ENCODE data around the gene HLA-DMA. TPM values are rescaled to one million over a fixed set of nuclear protein-coding genes. Genes with fewer than 3 reads are reported as not detected.
"Not testable (repeated sequence)": the region's sequence is repeated elsewhere in the genome, so short reads cannot be mapped to it uniquely, and the experiment has no call there.

HLA-DMA gene
- total RNA-seq, 1 donor from 2014 or later: 7.1 TPM

DNA sequence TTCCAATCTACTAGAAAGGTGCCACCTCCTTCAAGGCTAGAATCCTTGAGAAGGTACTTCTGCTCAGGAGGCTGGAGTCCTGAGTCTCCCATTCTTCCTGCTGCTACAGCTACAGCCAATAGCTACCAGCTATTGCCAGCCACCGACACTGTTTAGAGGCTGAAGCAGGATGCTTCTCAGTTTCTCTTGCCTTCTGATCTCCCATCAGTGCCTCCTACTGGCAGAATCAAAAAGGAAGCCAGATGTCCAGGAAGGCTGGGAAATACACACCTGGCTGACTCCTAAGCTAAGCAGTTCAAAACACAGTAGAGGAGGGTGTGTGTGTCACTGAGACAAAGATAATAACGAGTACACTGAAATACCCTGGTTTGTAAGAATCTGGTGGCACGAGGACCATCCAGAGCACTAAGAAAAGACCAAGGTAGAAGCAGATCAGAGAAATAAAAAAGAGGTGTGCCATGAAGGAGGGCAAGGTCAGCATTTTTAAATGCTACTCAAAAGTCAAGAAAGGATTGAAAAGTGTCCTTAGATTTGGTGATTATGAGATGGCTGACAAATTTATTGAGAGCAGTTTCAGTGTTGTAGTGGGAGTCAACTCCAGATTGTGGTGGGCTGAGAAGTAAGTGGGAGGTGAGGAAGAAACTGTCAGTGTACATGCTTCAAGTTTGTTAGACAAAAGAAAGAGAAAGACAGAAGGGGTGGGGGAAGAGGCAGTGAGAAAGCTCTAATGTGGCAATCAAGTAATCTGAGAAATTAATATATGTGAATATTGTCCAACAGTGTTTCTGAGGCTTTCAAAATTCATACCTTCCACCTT lies 2.3 kb upstream of the HLA-DMA start:
- no peak for DNase-seq

DNA sequence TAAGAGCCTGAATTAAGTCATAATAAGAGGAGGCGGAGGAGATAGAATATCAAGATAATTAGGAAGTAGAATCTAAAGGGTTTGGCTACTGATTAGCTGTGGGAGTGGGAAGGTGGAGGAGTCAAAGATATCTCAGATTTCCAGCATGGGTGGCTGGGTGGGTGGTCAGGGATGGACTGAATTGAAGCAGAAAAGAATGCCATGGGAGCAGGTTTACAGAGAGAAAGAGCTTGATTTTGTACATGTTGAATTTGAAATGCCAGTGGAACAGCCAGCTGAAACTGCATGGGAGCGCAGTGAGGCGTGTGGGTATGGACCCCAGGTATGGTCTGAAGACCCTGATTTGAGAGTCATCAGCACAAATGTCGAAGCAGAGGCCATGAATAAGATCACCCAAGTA lies 1.4 kb upstream of the HLA-DMA start:
- DNase-seq: no peak

DNA sequence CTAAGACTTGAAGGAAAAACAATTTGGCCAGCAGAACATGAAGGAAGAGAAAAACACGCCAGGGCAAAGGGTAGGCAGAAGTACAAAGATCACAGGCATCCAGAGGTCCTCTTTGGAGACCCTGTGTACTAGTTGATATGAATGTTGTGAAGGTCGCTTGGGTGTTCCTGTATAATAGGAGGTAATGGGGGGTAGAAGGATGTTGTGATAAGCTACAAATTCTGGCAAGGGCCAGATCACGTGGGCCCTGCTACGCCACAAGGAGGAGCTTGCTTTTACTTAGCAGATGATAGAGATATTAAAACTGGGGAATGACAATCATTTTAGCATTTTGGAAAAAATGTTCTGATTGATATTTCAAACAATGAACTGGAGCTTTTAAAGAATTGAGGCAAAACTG lies 878 bp upstream of the HLA-DMA start:
- DNase-seq: no peak

DNA sequence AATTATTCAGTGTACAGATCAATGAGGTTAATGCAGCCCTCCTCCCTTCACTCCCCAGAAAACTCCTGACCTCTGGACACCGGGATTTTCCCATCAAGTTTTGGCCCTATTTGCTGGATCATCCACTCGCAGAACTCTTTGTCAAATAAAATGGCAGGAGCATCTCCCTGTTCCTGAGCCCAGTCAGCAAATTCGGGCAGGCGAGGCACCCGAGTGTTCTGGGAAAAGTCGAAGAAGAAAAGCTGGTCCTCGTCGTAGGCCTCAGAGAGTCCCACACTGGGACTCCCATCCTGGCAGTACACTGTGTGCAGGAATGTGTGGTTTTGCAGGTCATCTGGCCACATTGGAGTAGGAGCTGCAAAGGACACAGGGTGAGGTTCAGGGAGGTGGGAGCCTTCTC lies 2.4 kb downstream of the HLA-DMA start:
- no peak for DNase-seq

DNA sequence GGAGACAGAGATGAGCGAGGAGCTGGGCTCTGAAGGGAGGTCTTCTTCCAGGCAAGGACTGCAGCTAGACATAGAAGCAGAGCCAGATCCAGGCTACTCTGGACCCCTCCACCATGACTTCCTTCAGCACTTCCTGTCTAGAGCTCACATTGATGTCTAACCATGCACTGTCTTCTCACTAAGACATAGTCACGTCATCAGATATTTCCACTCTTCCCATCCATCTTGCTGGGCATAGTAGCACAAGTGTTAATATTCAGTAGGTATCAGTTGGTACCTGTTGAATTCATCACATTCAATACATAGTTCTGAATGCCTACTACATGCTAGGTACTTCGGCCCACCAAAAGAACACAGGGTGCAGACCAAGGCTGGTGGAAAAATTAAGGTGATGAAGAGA lies 2.9 kb downstream of the HLA-DMA start:
- DNase-seq: no peak

DNA sequence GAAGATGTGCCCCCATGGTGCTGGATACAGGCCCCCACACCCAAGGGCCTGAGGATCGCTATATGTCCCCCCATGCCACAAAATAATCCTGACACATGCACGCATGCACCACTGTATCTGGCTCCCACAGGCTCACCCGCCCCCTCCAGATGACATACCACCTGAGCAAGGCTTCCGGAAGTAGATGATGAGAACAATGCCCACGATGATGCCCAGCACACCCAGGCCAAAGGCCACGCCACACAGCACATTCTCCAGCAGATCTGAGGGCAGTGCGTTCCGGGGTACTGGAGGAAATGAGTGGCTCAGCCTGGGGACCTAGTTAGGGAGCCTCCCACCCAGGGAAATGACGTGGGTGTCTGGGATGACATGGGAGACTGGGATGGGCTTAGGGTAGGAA lies 3.8 kb downstream of the HLA-DMA start:
- no peak for DNase-seq

DNA sequence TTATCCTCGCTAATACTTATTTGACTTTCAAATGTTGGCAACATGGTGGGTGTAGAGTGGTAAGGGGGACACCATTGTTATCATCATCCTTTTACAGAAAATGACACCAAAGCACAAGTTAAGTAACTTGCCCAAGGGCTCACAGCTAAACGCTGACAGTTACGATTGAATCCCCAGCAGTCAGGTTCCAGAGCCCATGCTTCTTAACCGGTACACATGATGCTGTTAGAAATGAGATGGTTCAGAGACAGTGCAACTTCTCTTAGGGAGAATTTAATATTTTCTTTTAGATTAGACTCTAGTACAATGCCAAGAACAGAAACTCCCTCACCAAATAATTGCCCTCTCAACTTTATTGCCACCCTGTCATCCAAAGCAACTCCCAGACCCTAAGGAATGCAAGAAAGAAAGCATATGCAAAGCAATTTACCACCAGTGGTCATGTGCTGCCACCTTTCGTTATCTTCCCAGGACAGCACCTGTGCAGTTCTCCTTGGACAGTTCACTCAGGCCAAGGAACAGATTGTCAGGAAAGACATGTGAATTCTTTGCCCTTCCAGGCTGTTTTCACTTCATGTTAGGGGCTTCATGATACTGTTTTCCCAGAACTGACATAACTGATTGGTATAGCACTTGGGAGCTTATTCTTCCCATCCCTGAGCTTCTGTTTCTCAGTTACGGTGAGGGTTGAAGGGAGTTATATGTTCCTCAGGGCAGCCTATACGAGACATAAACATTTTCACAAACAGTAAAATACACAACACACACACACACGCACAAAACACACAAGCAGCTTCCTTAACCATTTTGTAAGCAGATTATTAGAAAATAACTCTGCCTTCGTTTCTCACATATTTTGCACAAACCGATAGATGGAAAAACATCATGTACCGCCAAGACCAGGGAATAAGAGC lies 5.1 kb downstream of the HLA-DMA start:
- DNase-seq: no peak

DNA sequence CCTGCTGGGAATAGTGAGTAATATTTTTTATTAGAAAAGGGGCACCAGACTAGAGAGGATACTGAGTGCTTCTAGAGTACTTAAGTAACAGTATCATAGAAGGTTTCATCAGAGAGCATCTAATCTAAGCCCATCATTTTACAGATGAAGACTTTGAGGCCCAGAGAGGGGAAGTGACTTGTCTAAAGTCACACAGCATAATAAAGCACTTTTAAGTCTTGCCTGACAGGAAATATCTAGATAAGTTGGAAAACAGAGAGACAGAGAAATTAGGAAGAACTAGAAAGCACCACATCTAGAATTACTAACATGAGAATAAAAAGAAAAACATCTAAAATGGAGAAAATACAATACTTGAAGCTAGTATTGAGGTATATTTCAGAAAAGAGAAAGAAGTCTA lies 6.0 kb downstream of the HLA-DMA start:
- no peak for DNase-seq

DNA sequence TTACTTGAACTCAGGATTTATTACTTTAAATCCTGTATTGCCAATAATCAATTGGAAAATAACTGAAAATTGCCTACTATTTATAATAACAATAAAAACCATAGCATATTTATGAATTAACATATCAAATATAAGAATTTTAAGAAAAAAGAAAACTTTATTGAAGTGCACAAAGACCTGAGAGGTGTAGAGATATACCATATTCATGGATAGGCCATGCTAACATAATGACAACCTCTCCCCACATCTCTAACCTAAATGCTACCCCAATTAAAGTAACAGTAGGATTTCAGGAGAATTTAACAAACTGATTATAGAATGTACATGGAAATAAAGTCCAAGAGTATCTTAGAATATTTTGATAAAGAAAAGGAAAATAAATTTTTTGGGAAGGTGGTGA lies 6.9 kb downstream of the HLA-DMA start:
- DNase-seq: no peak

DNA sequence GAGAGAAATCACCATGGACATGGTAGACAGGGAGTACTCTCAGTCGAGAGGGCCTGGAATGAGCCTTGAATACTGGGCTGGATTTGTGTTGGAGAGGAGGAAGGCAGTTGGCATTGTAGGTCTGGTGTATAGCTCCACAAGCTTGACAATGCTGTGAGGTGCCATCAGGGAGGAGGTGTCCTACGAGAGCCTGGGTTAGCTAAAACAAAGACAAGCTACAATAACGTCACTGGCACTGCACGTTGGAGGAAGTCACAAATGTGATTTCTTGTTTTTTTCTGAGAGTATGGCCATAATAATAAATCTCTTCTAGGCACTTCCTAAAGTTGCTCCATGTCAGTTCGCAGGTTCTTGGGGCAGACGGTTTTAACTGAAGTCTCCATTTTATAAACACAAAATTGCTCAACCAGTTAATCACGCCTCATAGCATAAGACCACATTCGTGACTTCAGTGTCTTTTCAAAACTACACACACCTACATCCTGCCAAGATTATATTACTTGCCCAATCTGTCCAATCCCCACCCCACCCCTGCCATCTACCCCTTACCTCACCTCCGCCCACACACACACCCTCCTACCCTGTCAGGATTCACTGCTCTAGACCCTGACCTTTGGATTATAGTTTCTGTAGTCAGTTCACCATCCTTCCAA lies 7.7 kb downstream of the HLA-DMA start:
- DNase-seq: no peak

DNA sequence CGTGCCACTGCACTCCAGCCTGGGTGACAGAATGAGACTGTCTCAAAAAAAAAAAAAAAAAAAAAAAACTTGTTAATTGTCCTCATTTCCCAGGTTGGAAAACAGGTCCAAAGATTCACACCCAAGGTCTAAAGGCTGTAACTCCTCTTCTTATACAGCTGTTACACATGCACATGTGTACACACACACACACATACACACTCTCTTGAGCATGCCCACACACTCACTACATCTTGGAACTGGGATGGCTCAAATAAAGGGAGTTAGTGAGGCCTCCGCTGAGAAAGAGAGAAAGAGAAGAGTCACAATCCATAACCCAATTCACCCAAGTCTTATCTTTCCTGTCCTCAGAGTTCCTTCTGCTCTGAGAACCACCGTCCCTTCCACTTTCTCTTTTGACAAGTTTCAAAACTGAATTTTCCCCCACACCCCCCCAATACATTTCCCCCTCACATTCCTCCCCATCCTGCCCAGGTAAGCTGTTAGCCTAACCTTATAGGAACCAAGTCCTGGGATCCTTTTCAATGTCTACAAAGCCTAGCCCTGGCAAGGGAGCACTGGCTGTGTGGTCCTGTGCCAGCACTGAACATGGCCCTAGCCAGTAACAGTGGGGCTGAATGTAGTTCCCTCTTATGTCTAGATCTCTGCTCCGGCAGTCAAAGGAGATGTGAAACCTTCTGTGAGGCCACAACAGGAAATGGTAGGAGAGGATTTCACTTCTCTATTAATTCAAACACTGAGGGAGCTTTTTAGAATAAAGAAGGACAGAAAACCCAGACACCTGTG lies 8.8 kb downstream of the HLA-DMA start:
- peak; percentile 10 for DNase-seq

DNA sequence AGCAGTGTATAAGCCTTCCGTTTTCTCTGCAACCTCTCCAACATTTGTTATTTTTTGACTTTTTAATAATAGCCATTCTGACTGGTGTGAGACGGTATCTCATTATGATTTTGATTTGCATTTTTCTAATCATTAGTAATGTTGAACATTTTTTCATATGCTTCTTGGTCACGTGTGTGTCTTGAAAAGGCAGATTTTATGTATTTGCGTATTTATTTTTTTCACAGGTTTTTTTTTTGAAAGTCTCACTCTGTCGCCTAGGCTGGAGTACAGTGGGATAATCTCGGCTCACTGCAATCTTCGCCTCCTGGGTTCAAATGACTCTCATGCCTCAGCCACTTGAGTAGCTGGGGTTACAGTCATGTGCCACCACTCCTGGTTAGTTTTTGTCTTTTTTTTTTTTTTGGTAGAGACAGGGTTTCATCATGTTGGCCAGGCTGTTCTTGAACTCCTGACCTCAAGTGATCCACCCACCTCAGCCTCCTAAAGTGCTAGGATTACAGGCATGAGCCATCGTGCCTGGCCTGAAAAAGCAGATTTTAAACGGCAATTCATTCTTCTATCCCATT lies 10.3 kb downstream of the HLA-DMA start:
- not testable (repeated sequence) for DNase-seq

DNA sequence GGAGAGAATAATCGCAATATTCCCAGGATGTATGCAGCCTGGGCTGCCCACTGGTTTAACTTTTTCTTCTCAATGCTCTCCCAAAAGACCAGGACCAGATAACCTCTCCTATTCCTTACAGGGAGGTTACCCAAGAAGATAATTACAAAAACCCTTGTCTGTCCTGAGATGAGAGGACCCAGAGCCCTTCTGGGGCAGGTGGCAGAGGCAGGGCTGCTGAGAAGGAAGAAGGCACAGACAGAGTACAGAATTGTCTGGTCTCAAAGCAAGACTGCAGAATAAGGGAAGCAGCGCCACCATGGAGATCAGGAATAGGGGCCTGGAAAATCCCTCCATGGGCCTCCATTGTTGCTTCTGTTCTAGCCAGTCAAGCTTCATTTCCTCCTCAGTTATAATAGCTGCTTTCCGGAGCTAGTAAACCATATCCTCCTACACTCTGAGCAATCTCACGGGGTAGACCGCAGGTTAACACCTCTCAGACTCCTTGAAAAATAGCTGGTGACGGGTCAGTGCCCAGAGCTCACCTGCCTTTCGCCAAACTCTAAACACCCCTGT lies 11.6 kb downstream of the HLA-DMA start:
- no peak for DNase-seq

DNA sequence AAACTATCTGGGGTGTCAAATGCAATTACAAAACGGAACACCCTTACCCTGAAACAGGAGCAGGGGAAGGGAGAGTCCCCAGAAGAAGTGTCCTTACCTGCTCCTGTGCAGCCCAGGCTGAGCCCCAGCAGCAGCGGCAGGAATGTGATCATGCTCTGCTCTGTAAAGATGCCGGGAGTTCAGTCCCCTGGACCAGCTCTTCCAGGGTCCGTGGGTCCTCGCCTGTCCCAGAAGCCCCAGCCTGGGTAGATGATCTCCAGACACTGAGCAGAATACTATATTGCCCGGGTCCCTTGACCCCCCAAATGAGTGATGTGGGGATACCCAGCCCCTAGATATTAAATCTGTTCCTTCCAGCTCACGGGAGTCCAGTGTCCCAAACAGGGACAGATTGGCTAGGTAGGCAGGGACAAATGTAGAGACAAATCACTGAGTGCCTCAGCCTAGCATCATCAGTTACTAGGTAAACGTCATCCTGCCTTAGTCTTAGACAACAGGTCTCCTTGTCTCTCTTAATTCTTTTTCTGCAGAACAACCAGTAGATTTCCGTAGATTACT lies 12.2 kb downstream of the HLA-DMA start, which contains the start of gene HLA-DMB:
HLA-DMB (minus strand) TSS at position 373 of the 558 bp plus-strand sequence; CDS start at position 152, 221 bp downstream.
- DNase-seq: peak; percentile 50

DNA sequence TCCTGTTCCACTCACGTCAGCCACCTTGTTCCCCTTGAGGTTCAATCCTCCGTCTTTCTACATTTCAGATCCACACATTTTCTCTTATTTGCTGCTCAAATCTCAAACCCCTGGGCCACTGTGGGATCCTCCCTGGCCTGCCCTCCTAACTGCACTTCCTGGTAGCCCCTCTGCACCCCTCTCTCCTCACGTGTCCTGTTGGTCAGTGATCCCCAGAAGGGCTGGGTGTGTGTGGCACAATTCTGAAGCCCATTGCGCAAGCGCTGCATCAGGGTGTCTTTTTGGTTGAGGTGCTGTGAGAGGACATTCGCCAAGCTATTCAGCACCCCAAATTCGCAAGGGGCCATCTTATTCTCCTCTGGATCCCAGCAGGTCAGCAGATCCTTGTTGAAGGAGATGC lies 14.4 kb downstream of the HLA-DMA start:
- no peak for DNase-seq

DNA sequence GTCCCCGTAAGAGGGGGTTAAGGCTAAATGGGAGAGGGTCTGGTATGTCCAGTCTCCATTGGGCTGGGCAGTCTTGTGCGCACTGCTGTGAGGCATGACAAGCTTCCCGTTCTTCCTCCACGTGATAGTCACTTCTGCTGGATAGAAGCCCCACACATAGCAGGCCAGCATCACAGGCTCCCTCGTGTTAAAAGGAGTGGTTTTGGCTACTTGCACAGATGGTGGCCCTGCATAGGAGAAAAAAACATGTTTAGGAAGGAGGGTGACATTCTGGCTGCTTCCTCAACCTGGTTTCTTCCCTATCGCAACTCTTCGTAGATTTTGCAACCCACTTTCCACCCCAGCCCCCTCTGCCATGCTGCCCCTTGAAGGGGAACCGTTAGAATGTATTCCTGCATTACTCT lies 15.7 kb downstream of the HLA-DMA start:
- no peak for DNase-seq

DNA sequence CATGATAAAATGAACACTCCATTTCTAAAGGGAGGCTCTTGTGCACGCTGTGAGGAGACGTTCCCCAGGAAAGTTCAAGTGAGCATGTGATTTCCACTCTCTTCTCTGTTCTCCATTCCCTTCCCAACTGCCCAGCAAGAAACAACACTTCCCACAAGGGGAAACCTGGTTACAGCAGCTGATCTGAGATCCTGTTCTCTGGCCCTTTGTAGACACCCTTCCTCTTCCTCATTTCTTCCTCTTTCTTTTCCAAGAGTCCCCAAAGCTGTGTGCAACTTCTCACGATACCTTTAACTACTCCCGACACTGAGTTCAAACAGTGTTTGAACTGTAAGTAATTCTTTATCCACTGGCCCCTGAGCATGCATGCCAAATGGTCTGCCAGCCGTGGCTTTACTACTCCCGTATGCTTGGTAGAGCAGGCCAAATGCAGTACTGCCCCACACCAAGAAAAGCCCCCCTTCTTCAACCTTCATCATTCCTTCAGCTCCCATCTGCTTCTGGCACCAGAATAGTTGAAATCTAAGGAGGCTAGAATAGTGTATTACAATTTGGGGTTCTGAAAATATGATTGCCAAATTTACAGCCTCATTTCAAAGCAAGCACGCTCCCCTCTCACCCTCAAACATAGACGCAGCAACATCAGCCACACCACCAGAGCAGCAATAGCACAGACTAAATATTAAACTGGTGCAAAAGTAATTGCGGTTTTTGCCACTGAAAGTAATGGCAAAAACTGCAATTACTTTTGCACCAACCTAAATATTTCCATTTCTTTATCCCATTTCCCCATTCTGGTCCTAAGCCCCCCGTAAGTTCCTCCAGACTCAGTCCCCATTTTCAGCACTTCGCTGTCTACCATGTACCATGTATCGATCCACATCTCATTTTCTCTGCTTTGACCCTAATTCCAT lies 16.4 kb downstream of the HLA-DMA start:
- DNase-seq: no peak

DNA sequence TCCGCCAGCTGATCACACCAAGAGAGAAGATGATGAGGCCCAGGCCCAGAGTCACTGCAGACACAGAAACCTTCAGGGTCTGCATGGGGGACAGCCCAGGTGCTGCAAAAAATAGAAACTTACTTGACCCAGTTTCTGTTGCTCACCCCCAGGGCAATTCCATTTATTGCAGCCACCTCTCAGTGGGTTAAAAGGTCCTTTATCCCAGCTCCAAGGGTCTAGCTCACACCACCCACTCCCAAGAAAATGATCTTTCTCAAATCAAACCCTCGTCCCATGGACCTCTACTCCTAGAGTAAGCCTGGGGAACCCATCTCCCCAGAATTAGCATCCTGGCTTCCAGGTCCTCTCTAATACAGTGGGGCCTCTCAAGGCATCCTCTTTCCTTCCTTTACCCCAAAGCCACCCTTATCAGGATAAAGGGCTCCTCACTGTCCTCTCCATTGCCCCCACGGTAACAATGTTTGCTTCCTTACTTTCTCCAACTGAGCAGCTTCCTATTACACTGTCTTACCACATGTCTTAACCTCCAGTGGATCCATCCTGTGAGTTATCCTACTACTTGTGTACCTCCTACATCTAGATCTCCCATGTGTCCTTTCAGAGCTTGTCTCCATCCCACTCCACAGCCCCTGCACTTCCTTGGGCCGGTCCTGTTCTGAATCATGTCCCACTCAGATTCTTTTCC lies 17.2 kb downstream of the HLA-DMA start:
- DNase-seq: no peak

DNA sequence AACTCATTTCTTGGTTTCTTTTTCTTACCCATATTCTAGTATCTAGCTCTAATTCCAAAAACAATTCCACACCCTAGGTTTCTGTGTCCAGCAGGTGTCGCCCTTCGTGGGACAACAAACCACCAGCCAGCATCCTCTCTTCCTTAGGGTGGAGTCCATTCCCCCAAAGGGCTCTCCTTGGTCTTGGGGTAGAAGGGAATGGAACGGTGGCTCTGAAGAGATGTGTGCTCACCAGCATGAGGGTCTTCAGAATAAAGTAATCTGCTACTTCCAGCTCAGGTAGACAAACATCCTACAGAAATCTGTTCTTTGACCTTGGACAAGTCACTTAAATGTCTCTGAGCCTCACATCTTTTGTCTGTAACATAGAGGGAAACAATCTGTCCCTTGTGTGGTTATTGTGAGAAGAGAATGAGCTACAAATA lies 19.2 kb downstream of the HLA-DMA start:
- peak; percentile 45 for DNase-seq
